ENCODE measurements around the gene SLC6A3.
A peak's percentile ranks its signal among the peaks of the same experiment; 100 is the strongest.

Gene SLC6A3

DNA sequence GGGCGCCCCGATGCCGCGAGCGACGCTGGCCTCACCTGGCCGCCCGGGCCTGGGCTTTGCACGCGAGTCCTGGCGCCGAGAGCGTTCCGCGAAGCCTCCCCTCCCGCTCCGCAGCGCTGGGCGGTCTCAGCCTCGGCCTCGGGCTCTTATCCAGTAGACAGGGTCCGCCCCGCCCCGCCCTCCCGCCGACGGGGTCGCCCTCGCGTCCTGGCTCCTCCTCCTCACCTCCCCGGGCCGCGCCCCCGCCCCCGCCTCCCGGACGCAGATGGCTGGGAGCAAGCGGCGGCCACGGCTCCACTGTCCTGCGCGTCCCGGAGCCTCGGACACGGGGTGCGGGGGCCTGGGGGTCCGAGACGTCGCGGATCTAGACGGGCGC is at the start of gene SLC6A3:
TSS of gene SLC6A3 (minus strand) at position 128 of the 376 bp plus-strand sequence. CDS start 2,243 bp downstream, outside the sequence.
- DNase-seq = peak; percentile 65

DNA sequence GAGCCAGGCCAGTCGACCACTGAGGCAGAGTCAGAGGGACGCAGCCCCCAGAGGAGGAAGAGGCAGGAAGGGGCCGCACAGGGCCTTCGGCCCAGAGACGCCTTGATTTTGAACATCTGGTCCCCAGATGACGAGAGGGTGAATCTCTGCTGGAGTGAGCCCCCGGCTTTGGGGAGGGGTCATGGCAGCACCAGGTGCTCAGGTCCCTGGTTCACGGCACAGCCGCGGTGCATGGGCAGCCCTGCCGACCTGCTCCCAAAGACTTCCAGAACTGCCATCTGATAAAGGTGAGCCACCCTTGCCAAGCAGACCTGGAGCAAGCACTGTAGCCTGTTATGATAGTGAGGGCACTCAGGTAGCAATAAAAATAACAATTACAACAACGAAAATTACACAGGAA is 48.7 kb upstream of the SLC6A3 start:
- no peak for DNase-seq

DNA sequence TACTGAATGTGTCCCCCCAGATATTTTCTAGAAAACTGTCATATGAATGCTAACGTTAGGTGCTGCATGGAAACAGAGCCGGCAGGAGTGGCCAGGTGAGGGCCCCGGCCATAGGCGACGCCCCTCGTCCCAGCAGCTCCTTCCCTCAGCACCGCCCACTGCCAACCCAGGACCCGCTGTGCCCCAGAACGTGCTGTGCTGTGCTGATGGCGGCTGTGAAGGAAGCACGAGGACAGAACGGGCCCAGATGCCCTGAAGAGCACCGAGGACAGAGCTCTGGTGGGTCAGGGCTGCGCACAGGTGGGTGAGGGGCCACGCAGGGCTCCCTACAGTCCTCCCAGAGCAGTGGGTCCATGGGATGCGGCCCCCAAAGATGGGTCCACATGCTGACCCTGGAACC is 48.2 kb upstream of the SLC6A3 start:
- no peak for DNase-seq

DNA sequence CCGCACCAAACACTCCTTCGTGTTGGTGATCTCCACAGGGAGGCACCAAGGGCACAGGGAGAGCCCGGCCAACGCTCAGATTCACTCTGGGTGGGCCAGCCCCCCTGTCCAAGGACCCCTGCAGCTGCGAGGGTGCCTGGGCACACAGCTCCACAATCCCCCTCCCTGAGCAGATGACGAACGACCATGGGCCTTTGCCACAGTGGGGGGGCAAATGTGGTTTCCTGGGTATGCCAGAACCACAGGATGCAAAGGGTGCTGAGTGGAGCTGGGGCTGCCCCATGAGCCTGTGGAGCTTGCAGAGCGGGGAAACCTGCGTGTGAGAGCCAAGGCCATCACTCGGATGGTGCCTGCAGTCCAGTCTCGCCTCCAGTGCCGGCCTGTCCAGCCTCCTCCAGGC is 47.5 kb upstream of the SLC6A3 start:
- DNase-seq = no peak

DNA sequence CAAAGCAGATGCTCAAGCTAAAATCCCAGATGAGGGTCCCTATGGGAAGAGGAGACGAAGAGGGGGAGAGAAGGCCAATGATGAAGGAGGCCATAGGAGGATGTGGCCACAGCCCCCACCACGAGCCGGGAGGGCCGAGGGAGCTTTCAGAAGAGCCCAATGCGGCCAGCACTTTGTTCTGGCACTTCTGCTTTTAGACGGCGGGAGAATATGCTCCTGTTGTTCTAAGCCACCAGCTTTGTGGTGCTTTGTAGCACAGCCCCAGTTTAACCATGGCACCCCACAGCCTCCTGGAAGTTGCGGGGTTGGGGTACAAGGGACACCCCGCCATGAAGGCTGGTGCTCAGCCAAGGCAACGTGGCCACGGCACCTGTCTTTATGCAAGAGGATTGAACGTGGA is 45.1 kb upstream of the SLC6A3 start:
- DNase-seq = no peak

DNA sequence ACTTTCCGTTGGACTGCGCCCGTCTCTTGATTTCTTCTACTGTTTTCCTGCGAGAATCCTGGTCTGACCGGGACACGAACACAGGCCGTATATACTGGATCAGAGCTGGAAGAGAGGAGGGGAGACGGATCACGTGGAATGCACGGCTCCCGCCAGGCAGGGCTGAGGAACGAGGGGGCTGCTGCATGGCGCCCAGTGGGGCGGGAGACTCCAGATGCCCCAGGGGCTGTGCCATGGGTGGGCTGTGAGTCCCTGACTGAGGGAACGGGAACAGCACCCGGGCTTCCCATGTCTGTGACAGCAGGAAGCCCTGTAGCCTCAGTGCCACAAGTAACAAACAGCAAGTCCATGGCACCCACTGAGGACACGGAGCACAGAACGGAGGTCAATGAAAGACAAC is 44.5 kb upstream of the SLC6A3 start:
- DNase-seq = no peak

DNA sequence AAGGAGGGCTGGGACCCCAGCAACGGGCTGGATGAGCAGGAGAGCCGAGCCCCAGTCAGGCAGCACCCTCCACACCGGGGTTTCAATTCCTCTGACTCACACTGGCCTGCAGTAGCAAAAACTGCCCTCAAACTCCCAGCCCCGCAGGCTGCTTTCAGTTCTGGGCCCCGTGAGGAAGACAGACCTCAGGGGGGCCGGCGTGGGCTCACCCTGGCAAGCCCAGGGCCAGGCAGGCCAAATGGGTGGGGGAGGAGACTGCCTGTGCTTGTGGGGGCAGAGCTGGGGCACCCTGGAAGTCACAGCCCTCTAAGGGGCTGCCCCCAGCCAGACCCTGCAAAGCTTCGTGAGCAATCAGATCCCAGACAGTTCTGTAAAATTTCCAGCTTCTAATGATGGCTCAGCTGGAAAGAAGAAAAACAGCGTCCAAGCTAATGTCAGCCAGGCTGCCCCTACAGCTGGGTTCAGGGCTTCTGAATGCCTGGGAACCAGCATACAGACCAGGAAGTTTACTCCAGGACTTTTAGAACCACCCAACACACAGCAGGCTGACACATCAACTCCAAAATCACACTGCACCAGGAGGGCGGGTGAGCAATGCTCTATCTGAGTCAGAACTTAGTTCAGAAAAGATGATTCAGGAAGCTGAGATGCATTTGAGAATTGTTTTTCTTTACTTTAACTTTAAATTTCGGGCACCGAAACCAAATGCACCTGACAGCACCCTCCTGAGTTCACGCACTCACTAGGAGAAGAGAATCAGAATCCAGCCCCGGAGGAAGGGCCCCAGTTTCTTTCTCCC is 43.8 kb upstream of the SLC6A3 start:
- DNase-seq = peak; percentile 43

DNA sequence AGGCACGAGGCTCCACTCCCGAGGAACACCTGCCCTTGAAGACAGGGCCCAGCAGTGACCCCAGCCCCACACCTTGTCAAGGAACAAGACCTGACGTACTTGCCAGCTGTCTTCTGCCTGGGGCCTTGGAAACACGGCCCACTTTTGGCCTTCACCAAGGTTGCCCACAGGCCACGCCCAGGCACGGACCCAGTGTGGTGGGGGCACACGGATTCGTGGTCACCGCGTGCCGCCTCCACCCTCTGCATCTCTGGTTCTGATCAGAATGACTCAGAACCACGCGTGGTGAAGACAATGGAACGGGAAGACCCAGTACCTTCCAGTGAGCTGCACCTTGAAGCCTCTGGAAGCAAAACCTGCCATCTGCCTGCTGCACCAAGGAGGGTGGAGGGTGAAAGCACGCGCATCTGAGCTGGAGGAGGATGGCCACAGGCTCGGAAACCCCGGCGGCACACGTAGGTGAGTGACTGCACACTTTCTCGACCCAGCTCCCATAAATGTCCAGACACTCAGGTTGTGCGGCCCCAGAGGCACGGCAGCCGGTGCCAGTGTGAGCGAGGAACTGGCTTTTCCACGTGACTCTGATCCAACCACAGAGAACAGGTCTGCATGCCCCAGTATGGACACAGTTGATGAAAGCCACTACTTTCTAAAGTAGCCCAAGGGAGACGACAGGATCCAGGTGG is 42.0 kb upstream of the SLC6A3 start:
- no peak for DNase-seq

DNA sequence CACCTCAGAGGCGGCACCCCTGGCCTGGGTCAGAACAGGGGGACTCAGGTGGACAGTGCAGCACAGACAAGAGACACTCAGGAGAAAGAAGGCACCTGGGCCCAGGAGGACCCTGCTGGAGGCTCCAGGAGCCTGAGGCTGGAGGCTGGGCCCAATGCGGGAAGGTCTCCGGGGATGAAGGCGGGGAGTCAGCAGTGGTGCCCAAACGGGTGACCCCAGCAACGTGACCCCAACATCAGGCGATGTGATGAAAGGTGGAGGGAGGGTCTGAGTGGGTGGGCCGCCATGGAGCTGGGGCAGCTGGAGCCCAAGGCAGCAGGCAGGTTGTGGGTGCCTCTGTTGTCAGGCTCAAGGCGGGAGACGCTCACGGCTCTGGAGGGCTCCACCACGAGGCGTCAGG is 41.0 kb upstream of the SLC6A3 start:
- DNase-seq = no peak

DNA sequence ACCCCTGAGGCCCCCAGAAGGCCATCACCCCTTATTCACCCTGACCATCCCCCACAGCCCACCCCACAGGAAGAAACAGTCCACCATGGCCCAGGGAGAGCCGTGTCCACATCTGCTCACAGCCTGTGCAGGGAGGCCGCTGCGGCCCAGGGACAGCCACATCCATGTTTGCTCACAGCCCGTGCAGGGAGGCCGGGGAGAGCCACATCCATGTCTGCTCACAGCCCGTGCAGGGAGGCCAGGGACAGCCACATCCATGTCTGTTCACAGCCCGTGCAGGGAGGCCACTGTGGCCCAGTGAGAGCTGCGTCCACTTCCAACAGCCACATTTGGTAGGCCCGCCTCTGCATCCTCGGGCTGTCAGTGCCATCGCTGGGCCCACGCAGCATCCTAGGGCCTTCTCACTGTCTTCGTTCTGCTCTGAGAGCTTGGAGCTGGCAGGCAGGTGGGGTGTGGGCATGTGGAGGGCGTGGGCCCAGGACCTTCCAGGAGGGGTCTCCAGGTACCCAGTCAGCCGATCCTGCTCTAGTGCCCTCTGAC is 40.4 kb upstream of the SLC6A3 start:
- DNase-seq = no peak

DNA sequence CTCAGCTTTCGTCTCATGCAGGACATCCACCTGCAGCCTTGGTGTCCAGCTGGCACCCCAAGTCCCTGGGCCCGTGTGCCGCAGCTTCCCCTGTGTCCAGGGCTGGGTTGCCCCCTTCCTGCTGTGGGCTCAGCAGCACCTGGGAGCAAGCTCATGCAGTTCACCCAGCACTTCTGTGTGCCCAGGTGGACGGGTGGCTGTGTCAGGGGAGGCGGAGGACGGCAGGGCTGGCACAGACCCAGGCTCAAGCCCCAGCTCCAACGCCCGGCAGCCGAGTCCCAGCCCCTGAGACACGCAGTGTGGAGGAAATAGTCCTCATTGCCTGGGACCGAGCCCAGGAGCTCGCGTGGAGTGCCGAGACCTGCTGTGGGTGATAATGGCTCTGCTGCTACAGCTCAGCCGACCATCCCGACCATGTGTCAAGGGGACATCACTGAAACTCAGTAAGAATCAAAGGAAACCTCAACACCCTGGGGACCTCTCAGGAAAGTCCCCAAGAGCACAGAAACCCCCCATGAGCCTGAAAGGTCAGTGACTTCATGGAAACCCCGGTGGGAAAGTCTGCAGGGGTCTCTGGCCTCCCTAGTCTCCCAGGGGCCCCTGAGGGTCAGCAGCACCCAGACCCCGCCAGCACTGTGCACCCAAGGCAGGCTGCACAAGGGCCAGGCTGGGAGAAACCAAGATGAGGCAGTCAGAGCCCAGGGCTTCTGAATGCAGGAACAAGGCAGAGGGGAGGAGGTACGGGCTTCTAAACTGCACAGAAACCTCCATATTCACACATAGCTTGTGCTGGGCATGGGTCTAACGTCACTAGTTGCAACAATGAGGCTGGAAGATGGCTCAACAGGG is 39.7 kb upstream of the SLC6A3 start:
- DNase-seq = no peak

DNA sequence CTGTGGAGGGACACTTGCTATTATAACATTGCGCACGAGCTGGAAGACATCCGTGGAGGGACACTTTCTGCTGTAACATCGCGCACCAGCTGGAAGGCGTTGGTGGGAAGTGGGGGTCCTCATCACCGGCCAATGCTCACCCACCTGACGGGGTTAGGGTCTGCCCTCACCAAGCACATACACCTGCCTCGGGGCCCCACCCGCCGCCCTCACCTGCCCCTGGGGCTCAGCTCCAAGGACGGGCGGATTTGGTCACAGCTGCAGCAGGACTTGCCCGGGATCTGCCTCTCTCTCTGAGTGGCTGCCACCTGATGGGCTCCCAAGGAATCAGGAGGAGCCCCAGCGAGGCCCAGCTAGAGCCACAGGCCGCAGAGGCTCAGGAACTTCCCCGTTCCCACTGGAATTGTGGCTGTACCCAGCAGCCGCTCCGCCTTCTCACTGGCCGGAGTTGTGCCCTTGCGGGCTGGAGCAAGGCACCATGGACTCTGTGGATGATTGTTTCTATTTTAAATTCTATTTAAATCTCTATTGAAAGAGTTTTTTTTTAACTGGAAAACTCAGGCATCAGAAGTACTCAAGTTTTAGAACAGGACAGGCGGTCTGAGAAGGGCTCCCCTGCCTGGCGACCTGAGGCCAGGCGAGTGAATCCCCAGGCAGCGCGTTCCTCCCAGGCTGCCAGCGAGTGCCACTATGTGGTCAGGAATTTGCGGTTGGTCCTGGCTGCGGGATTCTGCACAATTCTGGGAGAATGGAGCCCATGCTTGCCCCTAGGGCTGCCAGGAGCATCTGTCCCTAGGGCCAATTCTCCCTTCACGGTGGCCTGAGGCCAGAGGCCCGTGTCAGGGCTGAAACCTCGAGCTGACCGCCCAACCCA is 38.9 kb upstream of the SLC6A3 start:
- no peak for DNase-seq

DNA sequence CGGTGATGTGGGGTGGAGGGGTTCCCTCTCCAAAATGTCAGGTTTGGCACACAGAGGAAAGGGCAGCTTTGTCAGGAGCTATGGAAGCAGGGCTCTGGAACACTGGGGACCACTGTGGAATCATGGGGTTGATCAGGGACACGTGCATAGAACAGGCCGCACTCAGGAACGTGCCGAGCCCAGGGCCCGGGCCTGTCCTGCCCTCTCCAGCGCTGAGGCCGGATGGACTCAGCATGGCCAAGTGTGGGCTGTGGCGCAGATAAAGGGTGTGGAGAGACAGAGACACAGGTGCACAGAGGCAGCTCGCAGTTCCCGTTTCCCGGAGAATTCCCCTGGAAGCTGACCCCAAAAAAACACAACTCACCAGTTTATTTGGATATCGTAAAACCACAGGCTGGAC is 37.8 kb upstream of the SLC6A3 start:
- no peak for DNase-seq

DNA sequence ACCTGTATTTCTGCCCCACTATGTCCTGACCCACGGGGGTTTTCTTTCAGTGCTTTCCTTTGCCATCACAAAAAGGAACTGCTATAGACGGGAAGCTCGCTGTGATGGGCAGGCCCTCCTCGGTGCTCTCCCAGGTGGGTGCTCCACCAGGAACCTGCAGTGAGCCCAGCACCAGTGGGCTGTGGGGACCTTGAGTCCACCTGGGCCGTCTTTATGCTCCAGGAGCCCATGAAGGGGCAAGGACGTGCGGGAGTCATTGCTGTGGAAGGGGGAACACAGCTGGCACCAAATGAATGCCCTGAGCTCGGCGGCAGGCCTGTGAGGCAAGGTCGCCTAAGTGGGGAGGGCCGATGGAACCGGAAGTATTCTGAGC is 36.7 kb upstream of the SLC6A3 start:
- no peak for DNase-seq

DNA sequence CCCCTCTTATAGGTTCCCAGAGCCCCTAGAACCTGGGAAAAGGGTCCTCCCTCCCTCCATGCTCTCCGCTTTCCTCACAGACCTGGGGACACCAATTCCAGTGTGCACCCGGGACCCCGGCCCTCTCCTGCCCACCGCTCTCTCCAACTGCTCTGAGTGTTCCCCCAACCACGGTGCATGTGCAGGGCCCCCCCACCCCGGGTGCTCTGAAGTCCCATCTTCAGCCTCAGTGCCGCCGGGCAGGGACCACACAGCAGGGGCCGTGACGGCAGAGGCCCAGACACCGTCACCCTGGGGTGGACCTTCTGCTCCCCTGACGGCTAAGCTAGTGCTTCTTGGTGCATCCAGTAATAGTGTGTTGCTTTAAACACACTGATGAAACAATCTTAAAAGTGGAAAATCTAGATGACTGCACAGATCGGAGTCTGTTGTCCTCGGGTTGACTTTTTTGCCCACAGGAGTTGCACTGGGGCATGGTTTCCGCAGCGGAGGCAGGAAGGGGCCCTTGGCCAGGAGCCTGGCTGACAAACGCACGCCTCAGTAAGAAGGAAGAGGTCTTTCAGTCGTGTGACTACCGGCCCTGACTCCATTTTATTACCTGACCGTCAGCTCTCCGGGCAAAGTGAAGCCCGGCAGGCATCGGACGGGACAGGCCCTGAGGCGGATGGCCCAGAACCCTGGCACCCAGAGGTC is 36.2 kb upstream of the SLC6A3 start:
- DNase-seq = no peak

DNA sequence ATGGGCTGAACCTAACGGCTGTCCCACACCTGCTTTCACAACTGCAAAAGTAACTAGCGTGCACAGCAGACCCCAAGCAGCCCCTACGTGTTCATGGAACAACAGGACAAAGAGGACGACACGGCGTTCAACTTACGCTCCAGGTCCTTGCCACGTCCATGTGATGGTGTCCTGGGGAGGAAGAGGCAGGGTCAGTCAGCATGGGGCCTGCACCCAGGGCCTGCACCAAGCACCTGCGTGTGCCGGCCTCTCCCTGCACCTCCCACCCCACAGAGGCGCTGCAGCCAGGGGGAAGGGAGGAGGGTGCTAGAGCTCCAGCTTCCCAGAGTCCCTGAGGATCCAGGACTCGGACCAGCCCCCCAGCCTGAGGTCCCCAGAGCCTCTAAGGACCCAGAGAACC is 35.6 kb upstream of the SLC6A3 start:
- no peak for DNase-seq

DNA sequence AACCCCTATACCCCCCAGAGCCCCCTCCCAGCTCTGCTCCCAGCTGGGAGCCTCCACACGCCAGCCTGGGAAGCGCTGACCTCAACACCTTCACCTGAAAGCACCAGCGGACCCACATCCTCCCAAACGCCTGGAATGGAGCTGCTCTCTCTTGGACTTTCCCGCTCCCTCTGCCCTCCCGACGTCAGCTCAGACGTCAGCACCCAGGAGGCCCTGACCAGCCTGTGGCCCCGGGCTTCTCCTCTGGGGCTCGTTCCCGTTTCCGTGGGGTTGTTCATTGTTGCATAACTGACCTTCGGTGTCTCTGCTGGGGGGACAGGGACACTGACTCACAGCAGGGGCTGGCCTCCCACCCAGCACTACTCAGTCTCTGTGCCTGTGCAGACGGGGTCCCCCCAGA is 35.0 kb upstream of the SLC6A3 start:
- DNase-seq = no peak

DNA sequence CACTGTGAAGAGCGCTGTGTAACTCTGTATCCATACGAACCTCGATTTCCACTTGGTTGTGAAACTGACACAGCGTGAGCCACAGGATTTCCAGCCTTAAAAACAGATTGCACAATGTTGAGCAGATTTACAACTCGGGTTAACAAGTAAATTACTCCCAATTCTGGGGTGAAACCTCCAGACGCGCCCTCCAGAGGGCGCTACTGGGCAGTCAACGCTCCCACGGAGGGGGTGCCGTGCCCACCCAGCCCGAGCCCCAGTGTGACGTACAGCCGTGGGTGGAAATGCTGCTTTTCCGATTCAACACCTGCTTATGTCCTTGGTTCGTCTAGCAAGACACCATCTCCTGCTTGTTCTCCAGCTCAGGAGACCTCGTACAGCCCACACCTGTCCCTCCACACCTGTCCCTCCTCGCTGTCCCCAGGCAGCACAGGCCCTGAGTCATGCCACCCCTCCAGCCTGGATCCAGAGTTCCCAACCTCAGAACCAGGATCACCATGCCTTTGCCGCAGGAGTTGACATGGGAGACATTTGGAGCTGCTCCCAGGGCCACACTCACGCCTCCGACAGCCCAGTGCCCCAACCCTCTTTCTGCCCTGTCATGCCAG is 34.4 kb upstream of the SLC6A3 start:
- peak; percentile 67 for DNase-seq

DNA sequence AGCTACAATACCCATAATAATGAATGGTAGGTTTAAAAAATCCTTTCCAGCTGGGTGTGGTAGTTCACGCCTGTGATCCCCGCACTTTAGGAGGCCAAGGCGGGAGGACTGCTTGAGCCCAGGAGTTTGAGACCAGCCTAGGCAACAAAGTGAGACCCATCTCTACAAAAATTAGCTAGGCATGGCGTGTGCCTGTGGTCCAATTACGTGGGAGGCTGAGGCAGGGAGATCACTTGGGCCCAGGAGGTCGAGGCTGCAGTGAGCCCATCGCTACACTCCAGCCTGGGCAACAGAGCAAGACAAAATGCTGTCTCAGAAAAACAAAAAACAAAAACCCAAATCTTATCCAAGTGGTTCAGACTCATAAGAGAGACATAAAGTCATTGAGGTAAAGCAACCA is 33.8 kb upstream of the SLC6A3 start:
- DNase-seq = no peak

DNA sequence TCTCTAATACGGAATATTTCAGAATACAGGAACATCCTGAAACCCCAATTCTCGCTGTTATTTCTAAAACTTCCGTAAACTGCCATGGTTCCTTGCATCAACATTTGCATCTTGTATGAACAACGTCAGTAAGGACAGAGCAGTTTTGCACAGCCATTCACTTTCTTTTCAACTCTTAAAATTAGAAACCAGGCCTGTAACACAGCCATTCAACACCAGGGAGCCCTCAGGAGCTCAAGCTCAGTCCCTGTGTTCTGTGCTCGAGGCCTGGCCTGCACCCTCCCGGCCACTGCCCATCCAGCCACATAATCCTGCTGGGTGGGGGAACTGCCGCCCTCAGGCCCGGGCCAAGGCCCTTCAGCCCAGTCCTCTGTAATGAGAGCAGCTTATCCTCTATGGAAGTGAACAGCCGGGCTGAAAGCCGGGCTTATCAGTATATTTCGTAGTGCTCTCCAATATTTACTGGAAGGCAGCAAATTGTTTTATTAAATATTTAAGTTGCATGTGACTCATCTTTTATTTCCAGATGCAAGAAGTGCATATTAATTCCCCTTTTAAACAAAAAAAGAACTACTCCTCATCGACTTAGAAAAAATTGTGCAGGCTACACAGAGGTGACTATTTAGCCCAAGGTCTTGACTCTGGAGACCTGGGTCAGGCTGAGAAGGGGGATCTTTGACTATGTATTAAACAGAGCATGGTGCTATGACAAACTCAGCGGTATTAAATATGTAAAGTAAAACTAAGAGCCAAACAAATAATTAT is 33.2 kb upstream of the SLC6A3 start:
- DNase-seq = no peak

DNA sequence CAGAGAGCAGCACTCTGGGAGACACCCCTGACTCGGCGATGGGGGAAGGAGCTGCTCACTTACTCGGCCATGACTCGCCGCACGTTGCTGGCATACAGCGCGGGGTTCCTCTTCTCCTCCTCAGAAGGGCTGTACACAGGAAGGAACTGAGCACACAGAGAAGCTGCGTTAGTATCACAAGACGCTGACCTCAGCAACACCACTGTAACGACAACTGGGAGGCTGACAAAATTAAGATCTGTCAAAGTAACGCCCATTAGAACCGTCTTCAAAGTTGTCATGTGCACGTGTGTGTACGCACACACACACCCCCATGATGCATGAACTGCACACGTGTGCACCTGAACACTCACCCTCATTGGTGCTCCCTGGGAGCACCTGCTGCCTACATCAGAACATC is 32.1 kb upstream of the SLC6A3 start:
- no peak for DNase-seq
